Activated T-helper 17 cell treated with anti-CD3 and anti-CD28 coated beads, Interleukin-2, amount 50 U/mL, for 72 hours (primary cell): ENCODE results near the gene ATP2C1. TPM values are rescaled to one million over a fixed set of nuclear protein-coding genes. Genes with fewer than 3 reads are reported as not detected.

Experiments used
- ATAC-seq: fragments of 150-1000 bp; cut with Tn5 transposase; replicated peaks from 2 replicates; pipeline ENCODE4 v1.10.0; 2021; ENCODE audit warnings: mild to moderate bottlenecking, moderate library complexity
- H3K27ac Mint-ChIP-seq: one replicate; pipeline ENCODE4 v1.8.0; 2022; ENCODE audit warnings: mixed read lengths
- H3K27me3 Mint-ChIP-seq: one replicate; pipeline ENCODE4 v1.8.0; 2022; ENCODE audit warnings: mixed read lengths
- H3K36me3 Mint-ChIP-seq: one replicate; pipeline ENCODE4 v1.8.0; 2022; ENCODE audit warnings: low read depth, mild to moderate bottlenecking, mixed read lengths
- H3K4me1 Mint-ChIP-seq: one replicate; pipeline ENCODE4 v1.8.0; 2022; ENCODE audit warnings: mixed read lengths
- H3K4me3 Mint-ChIP-seq: one replicate; pipeline ENCODE4 v1.8.0; 2022; ENCODE audit warnings: mild to moderate bottlenecking, mixed read lengths
- H3K9me3 Mint-ChIP-seq: one replicate; pipeline ENCODE4 v1.8.0; 2022; ENCODE audit warnings: mixed read lengths
- total RNA-seq, 2 donors: library from RNA; stranded (reverse); gene quantifications; one replicate each; pipeline ENCODE4 v1.2.3, GENCODE V29; 2022

Gene ATP2C1
- total RNA-seq, 2 donors from 2014 or later: 63.3 to 64.8 TPM

DNA sequence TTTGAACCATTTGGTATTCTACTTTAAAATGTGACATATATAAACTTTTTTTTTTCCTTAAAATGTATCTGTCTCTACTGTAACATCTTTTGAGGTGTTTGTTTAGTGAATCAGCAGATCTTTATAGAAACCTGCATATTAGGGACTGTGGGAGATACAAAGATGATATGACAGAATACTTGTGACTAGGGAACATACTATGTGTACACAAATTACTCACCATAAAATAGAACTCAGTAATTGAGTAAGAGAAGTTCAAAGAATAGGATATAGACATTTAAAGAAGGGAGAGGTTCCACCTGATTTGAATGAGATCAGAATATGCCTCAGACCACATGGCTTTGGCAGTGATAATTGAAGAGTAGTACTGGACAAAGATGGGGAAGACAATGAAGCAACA lies 47.9 kb downstream of the ATP2C1 start:
- Mint-ChIP-seq H3K4me1 (no peaks in the 10 kb centered on the region), H3K27ac (no peak overlapping the region), H3K4me3 (no peak overlapping the region), H3K9me3 (no peaks in the 10 kb centered on the region), H3K36me3 (peaks cover 92% of the 10 kb centered on the region), H3K27me3 (no peaks in the 10 kb centered on the region)
- no peak for ATAC-seq

DNA sequence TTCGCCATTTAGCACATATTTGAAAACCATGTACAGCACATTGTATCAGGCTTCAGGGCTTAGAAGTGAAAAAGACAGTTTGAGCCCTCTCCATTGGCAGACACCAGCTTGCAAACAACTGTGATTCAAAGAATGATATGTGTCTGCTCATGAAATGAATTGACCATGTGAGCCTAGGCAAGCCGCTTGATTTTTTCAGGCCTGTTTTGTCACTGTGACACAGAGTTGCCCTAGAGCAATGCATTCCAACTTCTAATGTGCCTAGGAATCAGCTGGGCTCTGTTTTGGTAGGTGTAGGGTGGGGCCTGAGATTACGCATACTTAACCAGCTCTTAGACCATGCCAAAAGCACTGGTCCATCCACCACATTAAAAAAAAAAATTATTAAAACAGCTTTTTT lies 53.0 kb downstream of the ATP2C1 start:
- H3K36me3 Mint-ChIP-seq: peaks cover 93% of the 10 kb centered on the region

DNA sequence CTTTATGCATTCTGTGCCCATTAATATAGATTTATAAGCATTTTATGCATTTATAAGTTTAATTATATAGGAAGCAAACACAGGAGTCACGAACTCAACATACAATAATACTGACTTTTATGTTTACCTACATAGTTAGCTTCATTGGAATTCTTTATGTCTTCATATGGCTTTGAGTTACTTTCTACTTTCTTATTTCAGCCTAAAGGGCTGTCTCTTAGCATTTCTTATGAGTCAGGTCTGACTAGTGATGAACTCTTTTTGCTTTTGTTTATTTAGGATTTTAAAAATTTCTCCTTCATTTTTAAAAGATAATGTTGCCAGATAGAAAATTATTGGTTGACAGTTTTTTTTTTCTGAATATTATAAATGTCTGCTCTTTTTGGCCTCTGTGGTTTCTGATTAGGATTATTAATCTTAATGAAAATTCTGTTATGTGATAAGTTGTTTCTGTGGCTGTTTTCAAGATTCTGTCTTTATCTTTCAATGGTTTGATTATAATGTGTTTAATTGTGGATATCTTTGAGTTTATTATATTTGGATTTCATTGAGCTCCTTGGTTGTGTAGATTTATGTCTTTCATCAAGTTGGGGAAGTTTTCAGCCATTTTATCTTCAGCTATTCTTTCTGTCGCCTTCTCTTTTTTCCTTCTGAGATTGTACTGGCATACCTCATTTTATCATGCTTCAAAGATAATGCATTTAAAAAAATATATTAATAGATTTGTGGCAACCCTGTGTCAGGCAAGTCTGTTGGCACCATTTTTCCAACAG lies 54.3 kb downstream of the ATP2C1 start:
- no peaks in the 10 kb centered on the region for H3K27me3 Mint-ChIP-seq
- ATAC-seq: no peak
- H3K36me3 Mint-ChIP-seq: peaks cover 92% of the 10 kb centered on the region
- no peak overlapping the region for H3K27ac Mint-ChIP-seq
- H3K4me3 Mint-ChIP-seq: no peak overlapping the region
- no peaks in the 10 kb centered on the region for H3K9me3 Mint-ChIP-seq
- H3K4me1 Mint-ChIP-seq: peaks cover 8% of the 10 kb centered on the region

More for the DNA sequence above, 53.0 kb downstream of the ATP2C1 start:
- Mint-ChIP-seq H3K4me3 (no peak overlapping the region), H3K4me1 (peaks cover 8% of the 10 kb centered on the region), H3K9me3 (no peaks in the 10 kb centered on the region), H3K27me3 (no peaks in the 10 kb centered on the region), H3K27ac (no peak overlapping the region)
- no peak for ATAC-seq

DNA sequence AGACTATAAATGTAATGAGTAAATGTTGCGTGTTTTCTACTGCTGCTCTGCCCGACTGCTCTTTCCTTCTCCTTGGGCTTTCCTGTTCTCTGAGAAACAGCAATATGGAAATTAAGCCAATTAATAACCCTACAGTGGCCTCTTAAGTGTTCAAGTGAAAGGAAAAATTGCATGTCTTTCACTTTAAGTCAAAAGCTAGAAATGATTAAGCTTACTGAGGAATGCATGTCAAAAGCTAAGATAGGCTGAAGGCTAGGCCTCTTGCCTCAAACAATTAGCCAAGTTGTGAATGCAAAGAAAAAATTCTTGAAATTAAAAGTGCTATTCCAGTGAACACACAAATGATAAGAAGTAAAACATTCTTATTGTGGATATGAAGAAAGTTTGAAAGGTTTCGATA lies 55.0 kb downstream of the ATP2C1 start:
- Mint-ChIP-seq H3K27ac (no peak overlapping the region), H3K4me3 (no peak overlapping the region), H3K4me1 (peaks cover 8% of the 10 kb centered on the region), H3K36me3 (peaks cover 92% of the 10 kb centered on the region), H3K9me3 (no peaks in the 10 kb centered on the region), H3K27me3 (no peaks in the 10 kb centered on the region)
- ATAC-seq: peak; percentile 32

DNA sequence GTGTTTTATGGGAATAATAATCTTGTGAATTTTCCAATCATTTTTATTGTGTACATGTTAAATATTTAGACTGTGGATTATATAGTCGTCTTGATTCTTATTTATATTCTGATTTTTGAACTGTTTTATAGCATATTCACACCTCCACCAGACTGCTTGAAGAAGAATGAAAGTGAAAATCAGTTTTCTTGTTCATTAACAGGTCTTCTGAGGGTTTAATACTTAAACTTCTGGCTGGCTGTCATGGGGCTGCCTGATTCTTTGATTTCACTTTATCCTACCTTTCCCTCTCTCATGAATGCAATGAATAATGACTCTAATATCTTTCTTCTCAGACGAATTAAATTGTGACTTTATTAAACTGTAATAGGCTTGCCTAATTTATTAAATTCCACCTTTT lies 56.2 kb downstream of the ATP2C1 start:
- H3K4me1 Mint-ChIP-seq: peaks cover 8% of the 10 kb centered on the region
- no peak overlapping the region for H3K4me3 Mint-ChIP-seq
- no peak for ATAC-seq
- H3K27me3 Mint-ChIP-seq: no peaks in the 10 kb centered on the region
- no peaks in the 10 kb centered on the region for H3K9me3 Mint-ChIP-seq
- peaks cover 90% of the 10 kb centered on the region for H3K36me3 Mint-ChIP-seq
- H3K27ac Mint-ChIP-seq: peak overlapping the region; percentile 41

DNA sequence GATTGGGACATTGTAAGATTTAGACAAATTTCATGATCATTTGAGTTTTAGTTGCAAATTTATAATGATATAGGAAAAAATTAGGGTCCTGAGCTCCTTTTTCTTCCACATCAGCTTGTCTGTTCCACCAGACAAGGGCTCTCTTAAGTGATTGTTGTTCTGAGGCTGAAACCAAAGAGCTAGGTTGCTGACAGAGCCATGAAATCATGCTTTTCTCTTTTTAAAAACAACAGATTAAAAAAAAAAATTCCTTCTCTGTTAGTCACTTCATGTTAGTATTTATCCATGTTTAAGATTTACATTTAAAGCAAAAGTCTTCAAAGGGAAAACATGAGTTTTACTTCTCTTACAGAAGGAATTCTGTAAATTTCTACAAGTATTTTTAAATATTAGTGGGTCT lies 56.8 kb downstream of the ATP2C1 start:
- peaks cover 90% of the 10 kb centered on the region for H3K36me3 Mint-ChIP-seq
- H3K27ac Mint-ChIP-seq: peak overlapping the region; percentile 41
- ATAC-seq: no peak
- H3K9me3 Mint-ChIP-seq: no peaks in the 10 kb centered on the region
- no peak overlapping the region for H3K4me3 Mint-ChIP-seq
- H3K27me3 Mint-ChIP-seq: no peaks in the 10 kb centered on the region
- peaks cover 8% of the 10 kb centered on the region for H3K4me1 Mint-ChIP-seq

DNA sequence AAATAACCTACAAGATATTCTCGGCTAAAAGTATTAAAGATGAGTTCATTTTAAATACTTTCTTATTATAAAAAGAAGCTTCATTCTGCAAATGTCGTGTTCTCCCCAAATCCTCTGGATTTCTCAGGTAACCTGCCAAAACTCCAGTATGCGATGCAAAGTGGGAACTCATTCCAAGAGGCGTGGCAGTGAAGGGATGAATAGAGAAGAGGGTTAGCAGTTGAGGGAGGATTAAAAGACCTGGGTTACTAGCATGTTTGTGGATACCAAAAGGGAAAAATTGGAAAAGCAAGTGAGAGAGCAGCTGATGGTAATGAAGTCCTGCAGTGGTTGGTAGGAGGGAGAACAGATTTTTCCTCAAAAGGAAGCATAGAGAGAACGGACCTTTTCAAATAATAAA lies 61.6 kb downstream of the ATP2C1 start:
- ATAC-seq: no peak
- Mint-ChIP-seq H3K4me1 (no peaks in the 10 kb centered on the region), H3K4me3 (no peak overlapping the region), H3K27me3 (no peaks in the 10 kb centered on the region), H3K9me3 (no peaks in the 10 kb centered on the region), H3K36me3 (peaks cover 92% of the 10 kb centered on the region), H3K27ac (peak overlapping the region; percentile 71)

DNA sequence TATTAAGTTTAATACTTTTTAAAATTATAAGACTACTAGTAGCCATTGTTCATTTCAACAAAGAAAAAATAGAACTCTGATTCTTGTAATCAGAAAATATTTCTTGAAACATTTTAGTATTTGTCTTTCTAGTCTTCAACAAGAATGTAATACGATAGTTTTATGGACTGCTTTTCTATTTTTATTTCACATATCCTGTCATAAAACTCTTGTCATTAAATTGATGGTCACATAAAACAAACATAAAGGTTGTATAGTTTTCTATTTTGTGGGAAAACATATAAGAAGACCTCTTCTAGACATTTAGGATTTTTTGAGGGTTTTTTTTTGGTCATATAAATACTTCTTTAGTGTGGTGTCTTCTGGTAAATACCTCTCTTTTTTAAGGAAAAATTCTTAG lies 62.4 kb downstream of the ATP2C1 start:
- Mint-ChIP-seq H3K36me3 (peaks cover 96% of the 10 kb centered on the region), H3K9me3 (no peaks in the 10 kb centered on the region), H3K27ac (no peak overlapping the region), H3K4me3 (no peak overlapping the region), H3K4me1 (no peaks in the 10 kb centered on the region), H3K27me3 (no peaks in the 10 kb centered on the region)
- ATAC-seq: no peak

DNA sequence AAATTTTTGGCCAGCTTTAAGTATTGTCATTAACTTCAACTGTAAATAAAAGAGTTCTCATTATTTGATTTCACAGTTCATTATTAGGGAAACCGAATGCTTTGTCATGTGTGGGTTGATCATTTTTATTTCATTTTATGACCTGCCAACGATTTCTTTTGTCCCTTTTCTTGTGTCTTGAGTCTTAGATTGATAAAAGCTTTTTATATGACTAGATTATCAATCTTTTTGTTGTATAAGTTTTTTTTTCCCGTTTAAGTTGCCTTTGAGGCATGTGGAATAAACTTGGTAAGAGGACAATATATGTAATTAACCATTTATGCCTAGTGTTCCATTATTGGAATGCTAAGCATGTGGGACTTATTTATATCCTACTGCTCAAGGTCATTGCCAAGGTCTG lies 62.8 kb downstream of the ATP2C1 start:
- Mint-ChIP-seq H3K27me3 (no peaks in the 10 kb centered on the region), H3K36me3 (peaks cover 97% of the 10 kb centered on the region), H3K4me3 (no peak overlapping the region), H3K27ac (no peak overlapping the region), H3K9me3 (no peaks in the 10 kb centered on the region), H3K4me1 (no peaks in the 10 kb centered on the region)
- no peak for ATAC-seq

DNA sequence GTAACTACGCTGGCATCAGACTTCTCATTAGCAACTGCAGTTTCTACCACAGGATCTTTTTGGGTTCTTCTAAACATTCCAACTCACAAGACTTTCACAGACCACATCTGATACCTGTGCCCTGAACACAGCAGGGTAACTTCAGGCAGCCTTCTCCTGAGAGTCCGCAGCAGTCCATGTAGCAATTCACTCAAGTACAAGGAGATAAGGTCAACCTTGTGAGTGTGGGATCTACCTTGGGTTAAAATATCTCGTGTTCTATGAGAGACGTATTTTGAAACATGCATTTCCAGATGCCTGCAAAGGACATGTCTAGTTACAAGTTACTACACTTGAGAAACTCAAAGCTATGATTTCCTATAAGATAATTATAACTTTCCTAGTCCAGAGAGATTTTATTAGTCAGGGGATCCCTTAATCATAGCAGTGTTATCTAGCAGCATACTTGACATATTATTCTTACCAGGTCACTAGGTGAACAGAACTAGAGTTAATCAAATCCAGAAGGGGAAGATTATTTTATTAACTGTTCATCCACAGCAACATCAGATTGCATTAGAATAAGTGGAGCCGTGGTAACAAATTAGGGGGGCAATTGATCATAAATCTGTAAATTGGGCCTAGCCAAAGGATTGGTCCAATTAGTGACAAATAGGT lies 66.4 kb downstream of the ATP2C1 start:
- Mint-ChIP-seq H3K9me3 (no peaks in the 10 kb centered on the region), H3K27ac (no peak overlapping the region), H3K36me3 (peaks cover 97% of the 10 kb centered on the region), H3K4me1 (no peaks in the 10 kb centered on the region), H3K27me3 (no peaks in the 10 kb centered on the region), H3K4me3 (no peak overlapping the region)
- ATAC-seq: no peak

DNA sequence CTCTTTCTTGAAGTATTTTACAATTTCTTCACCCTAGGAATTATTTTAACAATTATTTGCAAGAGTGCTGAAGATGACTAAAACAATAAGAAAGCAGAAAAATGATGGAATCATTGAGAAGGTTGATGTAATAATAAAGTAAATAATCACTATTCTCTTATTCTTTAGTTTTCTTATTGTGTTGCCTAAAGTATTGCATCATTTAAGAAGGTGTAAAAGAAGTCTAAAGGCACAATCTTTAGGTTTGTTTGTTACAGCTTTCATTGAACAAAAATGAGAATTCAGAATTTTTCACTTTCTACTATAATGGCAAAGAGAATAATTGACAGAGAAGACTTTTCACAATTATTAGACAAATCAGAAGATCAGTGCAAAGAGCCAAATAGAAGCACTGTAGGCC lies 67.6 kb downstream of the ATP2C1 start:
- ATAC-seq: no peak
- no peaks in the 10 kb centered on the region for H3K9me3 Mint-ChIP-seq
- no peak overlapping the region for H3K27ac Mint-ChIP-seq
- H3K27me3 Mint-ChIP-seq: no peaks in the 10 kb centered on the region
- H3K4me1 Mint-ChIP-seq: no peaks in the 10 kb centered on the region
- peaks cover 97% of the 10 kb centered on the region for H3K36me3 Mint-ChIP-seq
- no peak overlapping the region for H3K4me3 Mint-ChIP-seq

DNA sequence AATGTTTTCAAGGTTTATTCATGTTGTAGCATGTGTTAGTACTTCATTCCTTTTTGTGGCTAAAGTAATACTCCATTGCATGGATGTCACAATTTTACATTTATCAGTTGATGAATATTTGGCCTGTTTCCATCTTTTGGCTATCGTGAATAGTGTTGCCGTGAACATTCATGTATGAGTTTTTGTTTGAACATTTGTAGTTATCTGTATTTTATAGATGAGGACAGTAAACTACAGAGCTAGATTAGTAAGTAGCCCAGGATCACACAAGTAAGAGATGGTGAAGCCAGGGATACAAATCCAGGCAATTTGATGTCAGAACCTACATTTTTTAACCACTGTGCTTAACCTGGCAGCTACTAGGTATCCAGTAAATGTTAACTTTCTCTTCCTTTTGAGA lies 69.6 kb downstream of the ATP2C1 start:
- Mint-ChIP-seq H3K4me1 (no peaks in the 10 kb centered on the region), H3K27me3 (no peaks in the 10 kb centered on the region), H3K9me3 (no peaks in the 10 kb centered on the region), H3K4me3 (no peak overlapping the region), H3K27ac (no peak overlapping the region), H3K36me3 (peaks cover 98% of the 10 kb centered on the region)
- no peak for ATAC-seq

DNA sequence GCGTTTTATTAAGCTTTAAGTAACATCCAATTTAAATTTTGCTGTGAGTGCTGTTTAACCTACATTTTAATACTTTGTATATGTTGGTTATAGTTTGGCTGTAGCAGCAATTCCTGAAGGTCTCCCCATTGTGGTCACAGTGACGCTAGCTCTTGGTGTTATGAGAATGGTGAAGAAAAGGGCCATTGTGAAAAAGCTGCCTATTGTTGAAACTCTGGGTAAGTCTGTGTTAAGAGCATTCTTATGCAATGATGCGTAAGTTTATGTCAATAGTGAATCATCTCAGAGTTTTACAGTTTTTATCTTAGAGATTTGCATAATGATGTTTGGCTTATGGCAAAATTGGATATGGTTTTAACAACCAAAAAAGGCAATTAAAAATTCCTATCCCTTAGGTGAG lies 70.0 kb downstream of the ATP2C1 start:
- no peak overlapping the region for H3K27ac Mint-ChIP-seq
- H3K4me1 Mint-ChIP-seq: no peaks in the 10 kb centered on the region
- H3K4me3 Mint-ChIP-seq: no peak overlapping the region
- peaks cover 98% of the 10 kb centered on the region for H3K36me3 Mint-ChIP-seq
- H3K9me3 Mint-ChIP-seq: no peaks in the 10 kb centered on the region
- no peak for ATAC-seq
- no peaks in the 10 kb centered on the region for H3K27me3 Mint-ChIP-seq

DNA sequence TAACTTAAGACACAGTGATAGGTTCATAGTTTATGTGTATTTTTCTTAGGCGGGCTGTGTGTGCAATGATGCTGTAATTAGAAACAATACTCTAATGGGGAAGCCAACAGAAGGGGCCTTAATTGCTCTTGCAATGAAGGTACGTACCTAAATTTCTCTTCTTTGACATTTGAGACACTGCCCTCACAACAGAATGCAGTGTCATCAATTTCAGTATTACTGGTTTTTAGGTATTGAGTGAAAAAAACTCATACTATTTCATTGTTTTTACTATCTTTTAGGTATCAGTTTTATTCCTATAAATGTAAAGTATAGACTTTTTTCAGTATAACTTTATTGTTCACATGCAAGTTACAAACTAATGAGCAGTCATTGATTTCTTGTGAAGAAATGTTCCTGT lies 73.4 kb downstream of the ATP2C1 start:
- Mint-ChIP-seq H3K27me3 (no peaks in the 10 kb centered on the region), H3K4me3 (no peak overlapping the region), H3K4me1 (no peaks in the 10 kb centered on the region), H3K27ac (no peak overlapping the region), H3K9me3 (no peaks in the 10 kb centered on the region), H3K36me3 (peaks cover 94% of the 10 kb centered on the region)
- ATAC-seq: no peak

DNA sequence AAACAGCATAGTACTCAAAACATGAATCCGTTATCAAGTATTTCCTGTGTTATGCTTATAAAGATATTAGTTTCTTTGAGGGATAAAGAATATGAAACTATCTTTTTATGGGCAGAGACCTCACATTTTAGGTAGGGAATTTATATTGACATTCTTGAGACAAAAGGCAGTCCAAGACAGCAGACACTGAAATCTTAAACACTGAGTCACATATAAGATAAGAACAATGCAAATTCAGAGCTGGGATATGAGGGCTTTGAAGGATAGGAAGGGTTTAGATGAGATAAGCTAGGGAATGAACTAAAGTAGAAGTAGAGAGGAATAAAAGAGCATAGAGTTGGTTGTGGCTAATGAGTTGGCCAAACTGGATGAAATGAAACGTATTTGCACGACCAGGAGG lies 74.3 kb downstream of the ATP2C1 start:
- H3K4me3 Mint-ChIP-seq: no peak overlapping the region
- H3K4me1 Mint-ChIP-seq: no peaks in the 10 kb centered on the region
- peaks cover 94% of the 10 kb centered on the region for H3K36me3 Mint-ChIP-seq
- no peaks in the 10 kb centered on the region for H3K27me3 Mint-ChIP-seq
- no peak overlapping the region for H3K27ac Mint-ChIP-seq
- no peaks in the 10 kb centered on the region for H3K9me3 Mint-ChIP-seq
- no peak for ATAC-seq
